RPMI8226 (cell line): Measurements from ENCODE around the gene UQCC5.
A peak's percentile ranks its signal among the peaks of the same experiment; 100 is the strongest.

Experiments
- DNase-seq: peaks from one replicate; pipeline ENCODE4 v3.0.0-alpha.2; 2015

The UQCC5 gene, protein sequence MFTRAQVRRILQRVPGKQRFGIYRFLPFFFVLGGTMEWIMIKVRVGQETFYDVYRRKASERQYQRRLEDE

DNA sequence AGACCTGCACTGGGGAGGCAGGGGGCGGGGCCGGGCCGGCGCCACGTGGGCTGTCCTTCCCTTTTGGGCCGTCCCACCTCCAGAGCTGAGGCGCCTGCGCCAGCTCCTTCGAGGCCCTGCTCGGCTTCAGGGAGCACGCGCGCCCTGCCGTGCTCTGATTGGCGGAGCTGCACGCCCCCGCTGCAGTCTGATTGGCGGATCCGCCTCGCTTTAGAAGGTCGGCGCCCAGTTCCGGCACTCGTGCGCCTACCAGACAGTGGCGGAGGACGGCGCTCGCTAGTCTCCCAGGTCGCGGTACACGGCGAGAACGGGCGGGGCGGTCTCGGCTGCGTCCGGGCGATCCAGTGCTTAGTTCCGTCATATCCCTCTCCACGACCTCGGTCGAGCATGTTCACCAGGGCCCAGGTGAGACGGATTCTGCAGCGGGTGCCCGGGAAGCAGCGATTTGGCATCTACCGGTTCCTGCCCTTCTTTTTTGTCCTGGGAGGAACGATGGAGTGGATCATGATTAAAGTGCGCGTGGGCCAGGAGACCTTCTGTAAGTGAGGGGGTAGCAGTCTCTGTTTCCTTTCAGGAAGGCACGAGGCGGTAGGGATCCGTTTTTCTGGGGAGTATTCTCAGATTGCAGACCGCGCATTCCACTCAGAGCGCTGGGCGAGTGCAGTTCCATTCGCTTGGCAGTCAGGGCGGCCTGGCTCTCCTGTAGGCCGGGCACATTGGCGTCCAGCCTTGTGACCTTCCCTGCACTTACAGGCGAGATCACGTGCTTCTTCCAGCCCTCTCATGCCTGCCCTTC, at the start of gene UQCC5:
Gene UQCC5 (plus strand): TSS at position 237 of the 796 bp plus-strand sequence. CDS start 151 bp downstream, at position 388.
- DNase-seq, result peak; percentile 99

DNA sequence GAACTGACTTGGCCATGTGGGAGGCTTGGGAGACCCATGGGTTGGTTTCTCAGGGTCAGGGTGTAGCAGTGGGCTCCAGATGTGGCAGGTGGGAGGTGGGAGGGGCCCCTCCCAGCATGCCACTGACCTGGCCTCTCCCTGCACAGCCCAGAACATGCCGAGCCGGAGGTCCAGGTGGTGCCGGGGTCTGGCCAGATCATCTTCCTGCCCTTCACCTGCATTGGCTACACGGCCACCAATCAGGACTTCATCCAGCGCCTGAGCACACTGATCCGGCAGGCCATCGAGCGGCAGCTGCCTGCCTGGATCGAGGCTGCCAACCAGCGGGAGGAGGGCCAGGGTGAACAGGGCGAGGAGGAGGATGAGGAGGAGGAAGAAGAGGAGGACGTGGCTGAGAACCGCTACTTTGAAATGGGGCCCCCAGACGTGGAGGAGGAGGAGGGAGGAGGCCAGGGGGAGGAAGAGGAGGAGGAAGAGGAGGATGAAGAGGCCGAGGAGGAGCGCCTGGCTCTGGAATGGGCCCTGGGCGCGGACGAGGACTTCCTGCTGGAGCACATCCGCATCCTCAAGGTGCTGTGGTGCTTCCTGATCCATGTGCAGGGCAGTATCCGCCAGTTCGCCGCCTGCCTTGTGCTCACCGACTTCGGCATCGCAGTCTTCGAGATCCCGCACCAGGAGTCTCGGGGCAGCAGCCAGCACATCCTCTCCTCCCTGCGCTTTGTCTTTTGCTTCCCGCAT, 49.2 kb upstream of the UQCC5 start:
- DNase-seq, result no peak

DNA sequence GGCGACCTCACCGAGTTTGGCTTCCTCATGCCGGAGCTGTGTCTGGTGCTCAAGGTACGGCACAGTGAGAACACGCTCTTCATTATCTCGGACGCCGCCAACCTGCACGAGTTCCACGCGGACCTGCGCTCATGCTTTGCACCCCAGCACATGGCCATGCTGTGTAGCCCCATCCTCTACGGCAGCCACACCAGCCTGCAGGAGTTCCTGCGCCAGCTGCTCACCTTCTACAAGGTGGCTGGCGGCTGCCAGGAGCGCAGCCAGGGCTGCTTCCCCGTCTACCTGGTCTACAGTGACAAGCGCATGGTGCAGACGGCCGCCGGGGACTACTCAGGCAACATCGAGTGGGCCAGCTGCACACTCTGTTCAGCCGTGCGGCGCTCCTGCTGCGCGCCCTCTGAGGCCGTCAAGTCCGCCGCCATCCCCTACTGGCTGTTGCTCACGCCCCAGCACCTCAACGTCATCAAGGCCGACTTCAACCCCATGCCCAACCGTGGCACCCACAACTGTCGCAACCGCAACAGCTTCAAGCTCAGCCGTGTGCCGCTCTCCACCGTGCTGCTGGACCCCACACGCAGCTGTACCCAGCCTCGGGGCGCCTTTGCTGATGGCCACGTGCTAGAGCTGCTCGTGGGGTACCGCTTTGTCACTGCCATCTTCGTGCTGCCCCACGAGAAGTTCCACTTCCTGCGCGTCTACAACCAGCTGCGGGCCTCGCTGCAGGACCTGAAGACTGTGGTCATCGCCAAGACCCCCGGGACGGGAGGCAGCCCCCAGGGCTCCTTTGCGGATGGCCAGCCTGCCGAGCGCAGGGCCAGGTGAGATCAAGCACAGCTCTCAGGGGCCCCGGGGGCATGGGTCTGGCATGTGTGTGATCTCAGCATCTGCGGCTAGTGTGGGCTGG, 48.4 kb upstream of the UQCC5 start:
- no peak for DNase-seq

DNA sequence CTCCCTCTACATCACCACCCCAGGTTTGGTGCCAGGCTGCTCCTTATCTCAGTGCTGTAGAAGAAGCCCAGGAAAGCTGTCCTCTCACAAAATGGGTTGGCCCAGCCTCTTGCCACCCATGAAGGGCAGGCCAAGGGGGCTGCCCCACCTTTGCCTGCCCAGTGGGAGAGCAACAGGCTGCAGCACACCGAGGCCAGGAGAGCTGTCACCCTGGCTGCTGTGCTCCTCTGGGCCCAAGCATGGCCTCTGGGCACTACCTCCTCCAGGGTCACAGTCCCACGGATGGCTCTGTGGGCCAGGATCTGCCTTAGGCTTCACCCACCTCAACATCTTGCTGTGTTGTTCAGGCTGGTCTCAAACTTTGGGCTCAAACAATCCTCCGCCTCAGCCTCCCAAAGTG, 47.7 kb upstream of the UQCC5 start:
- no peak for DNase-seq

DNA sequence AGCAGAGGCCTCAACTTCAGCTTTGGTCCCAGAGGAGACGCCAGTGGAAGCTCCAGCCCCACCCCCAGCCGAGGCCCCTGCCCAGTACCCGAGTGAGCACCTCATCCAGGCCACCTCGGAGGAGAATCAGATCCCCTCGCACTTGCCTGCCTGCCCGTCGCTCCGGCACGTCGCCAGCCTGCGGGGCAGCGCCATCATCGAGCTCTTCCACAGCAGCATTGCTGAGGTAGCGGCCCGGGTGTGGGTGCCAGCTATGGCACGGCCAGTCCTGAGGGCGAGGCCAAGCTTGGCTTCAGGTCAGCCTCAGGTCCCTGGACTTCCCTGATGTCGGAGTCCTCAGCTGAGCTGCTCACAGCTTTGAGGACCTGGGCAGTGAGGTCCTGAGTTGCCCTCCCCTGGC, 47.0 kb upstream of the UQCC5 start:
- no peak for DNase-seq

DNA sequence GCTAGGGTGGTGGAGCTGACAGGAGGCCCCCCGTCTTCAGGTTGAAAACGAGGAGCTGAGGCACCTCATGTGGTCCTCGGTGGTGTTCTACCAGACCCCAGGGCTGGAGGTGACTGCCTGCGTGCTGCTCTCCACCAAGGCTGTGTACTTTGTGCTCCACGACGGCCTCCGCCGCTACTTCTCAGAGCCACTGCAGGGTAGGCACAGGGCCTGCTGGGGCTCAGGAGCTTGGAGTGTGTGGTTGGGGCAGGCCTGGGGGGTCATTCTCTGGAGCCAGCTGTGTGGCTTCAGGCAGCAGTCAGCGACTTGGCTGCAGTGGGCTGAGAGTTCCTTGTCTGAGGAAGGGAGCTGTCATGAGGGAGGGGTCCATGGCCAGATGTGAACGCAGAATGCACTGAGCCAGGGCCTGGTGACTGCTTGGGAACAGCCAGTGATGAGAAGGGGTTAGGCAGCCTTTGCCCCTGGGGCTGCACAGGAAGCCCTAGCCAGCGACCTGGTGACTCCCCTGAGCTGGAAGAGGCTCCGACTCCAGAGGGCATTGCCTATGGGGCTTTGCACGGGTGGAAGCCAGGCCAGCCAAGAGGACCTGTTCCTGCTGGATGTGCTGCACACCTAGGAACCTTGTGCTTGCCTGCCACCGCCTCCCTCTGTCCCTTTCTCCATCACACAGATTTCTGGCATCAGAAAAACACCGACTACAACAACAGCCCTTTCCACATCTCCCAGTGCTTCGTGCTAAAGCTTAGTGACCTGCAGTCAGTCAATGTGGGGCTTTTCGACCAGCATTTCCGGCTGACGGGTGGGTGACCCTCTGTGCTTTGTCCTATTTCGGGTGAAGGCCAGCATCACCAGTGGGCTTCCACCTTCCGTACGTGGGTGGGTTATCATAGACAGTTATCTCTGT, 46.1 kb upstream of the UQCC5 start:
- no peak for DNase-seq

DNA sequence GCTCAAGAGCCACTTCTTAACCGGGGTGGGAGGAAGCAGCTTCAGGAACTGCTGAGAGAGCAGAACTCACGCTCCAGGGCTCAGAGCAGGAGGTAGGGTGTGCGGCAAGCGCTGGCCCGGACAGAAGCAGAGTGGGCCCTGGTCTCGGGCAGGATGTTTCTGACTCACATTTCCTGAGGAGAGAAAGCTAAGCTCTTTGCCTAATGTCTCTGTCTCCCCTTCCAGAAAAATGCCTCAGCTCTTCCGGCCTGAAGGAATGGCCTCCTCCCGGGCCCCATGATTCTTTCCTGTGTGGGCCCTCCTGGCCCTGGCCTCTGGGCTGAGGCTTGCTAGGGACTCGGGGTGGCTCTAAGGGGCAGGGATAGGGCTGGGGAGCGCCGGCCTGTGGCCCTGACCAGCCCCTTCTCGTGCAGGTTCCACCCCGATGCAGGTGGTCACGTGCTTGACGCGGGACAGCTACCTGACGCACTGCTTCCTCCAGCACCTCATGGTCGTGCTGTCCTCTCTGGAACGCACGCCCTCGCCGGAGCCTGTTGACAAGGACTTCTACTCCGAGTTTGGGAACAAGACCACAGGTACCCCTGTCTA, 45.4 kb upstream of the UQCC5 start:
- no peak for DNase-seq

DNA sequence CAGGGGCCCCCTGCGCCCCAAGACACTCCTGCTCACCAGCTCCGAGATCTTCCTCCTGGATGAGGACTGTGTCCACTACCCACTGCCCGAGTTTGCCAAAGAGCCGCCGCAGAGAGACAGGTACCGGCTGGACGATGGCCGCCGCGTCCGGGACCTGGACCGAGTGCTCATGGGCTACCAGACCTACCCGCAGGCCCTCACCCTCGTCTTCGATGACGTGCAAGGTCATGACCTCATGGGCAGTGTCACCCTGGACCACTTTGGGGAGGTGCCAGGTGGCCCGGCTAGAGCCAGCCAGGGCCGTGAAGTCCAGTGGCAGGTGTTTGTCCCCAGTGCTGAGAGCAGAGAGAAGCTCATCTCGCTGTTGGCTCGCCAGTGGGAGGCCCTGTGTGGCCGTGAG, 44.3 kb upstream of the UQCC5 start:
- DNase-seq, result no peak

DNA sequence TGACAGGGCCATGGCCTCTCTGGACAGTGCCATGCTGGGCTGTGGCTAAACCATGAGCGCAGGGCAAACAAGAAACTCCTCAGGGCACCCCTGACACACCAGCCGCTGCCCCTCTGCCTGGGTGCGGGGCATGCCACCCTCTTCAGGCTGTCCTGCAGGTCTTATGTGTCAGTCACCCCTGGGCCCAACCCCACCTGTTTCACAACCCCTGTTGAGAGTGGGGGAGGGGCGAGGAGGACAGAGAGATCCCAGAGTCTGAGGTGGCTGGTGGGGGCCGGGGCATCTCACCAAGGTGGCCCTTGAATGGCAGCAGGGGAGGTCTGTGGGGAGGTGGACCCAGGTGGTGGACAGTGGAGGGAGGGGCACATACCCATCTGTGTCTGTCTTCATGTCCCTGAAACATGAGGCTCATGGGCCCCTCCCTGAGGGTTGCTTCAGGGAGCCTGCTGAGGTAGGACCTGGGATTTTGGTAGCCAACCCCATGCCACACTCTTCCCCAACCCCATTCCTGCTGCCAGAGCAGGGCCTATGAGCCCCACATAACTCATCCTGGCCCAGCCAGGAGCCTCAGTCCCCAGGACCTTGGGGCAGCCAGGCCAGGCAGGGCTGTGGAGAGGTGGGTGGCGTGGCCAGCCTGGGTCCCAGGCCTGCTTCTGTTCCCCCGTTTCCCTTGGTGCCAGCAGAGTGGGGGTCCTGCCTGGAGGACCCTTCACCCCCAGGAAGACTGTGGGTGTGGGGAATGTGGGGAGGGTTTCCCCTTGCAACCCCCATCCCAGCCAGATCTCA, 43.0 kb upstream of the UQCC5 start:
- DNase-seq, result no peak

DNA sequence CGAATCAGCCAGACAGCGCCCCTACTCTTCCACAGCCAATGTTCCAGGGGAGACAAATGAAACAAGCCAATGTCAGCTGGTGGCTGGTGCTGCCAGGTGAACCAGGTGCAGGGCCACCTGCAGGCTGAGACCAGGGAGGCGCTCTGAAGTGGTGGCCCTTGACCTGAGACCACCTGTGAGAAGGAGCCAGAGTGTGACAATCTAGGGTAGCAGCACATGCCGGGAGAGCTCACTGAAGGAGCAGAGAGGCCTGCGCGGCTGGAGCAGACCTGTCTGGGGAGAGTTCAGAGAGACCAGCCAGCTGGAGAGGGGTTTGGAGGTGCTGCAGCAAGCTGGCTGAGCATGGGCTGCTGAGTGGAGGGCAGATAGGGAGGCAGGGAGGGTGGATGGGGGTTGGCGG, 42.0 kb upstream of the UQCC5 start:
- peak; percentile 37 for DNase-seq

DNA sequence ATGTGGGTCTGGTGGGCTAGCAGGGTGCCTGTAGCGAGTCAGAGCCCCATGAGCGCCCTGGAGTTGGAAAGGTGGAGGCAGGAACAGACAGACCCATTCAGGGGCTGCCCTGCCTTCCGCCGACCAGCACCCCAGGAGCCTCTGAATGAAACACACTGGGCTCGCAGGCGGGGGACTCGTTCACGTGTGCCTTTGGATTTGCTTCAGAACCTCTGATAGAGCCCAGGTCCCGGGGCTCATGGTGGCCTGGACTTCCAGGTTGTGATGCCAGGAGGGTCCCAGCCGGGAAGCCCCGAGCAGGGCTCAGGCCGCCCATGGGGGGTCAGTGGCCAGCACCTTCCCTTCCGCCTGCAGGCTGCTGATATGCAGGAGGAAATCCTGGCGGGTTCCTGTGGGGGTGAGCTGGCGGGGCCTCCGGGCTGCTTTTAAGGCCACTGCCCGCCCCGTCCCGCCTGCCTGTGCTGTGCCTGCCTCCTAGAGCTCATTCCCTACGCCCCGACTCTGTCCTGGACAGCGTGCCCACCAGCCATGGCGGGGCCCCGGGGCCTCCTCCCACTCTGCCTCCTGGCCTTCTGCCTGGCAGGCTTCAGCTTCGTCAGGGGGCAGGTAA, 41.4 kb upstream of the UQCC5 start, which contains the start of gene STAB1:
Gene STAB1 (plus strand): TSS at position 453 of the 610 bp plus-strand sequence. CDS start 76 bp downstream, at position 529.
- DNase-seq, result no peak

DNA sequence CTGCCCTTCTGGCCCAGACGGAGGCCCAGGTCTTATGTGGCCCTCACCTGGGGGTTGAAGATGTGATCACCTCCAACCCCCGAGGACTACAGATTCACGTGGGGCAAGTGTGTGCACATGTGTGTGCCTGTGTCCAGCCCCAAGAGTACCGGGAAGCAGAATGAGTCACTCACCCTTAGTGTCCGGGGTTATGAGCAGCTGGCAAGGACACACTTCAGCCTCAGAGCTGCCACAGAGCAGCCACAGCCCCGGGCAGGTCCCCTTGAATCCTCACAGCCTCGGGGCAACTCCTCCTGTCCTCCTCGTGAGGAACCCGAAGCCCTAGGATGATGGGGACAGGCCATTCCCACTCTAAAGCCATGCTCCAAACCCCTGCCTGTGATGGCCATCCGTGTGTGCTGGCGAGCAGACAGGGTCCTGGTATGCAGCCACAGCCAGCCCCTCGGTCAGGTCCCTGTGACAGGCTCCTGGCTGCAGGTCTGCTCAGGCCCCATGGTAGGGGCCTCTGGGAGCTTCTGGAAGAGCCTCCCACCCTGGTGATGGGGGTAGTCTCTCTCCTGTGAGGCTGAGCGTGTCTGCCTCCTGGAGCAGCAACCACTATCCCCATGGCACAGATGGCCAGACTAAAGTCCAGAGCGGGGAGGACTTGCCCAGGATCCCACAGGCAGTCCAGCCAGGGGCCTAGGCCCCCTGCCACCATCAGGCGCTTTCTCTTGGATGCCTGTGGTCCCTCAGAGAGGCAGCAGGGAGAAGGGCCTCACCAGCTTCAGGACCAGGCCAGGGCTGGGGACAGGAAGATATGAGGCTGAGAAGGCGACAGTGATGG, 40.4 kb upstream of the UQCC5 start:
- no peak for DNase-seq

DNA sequence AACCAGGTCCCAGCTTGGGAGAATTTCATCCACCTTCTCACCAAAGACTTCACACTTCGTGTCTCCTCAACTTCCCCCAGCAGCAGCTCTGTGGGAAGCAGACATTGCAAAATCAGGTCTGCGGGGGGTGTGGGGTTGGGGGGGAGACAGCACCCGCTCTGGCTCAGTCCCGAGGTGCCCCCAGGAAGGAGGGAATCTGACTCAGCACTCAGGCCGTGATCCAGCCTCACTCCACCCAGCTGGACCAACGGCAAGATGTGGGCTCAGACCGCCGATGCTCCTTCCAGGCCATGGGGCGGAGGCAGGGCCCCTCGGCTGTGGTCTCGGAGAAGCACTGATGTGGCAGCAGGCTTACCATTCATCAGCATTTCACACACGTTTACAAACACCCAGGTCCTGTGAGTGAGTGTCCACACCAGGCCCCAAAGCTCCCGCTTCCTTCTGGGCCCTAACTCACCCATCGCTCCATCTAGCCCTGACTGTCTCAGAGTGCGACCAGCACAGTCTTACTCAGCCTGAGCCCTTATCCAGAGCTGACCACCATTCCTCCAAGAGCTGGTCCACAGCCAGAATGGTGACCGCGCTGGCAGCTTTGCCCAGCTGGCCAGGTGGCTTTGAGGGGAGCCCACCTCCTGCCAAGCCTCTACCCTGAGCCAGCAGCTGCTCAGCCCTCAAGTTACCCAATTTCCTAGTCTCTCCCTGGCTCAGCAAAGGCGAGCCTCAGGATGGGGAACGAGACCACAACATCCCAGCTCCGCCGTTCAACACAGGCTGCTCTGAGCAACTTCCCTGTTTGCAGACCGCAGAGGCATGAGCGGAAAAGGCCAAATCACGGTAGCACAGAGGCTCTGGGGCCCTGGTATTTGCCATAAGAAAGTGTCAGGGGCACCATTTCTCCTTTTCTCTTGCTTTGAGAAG, 38.0 kb upstream of the UQCC5 start:
- DNase-seq, result no peak

DNA sequence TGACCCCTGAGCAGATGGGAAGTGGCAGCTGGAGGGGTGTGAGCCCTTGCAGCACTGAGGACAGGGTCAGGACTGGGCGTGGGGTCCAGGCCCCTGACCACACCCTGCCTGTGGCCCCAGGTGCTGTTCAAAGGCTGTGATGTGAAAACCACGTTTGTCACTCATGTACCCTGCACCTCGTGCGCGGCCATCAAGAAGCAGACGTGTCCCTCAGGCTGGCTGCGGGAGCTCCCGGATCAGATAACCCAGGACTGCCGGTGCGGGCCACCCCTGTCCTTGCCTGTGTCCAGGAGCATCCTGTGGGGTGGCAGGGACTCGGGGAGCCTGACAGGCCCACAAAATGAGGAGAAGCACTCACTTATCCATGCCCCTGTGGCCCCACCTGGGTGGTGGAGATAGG, 35.4 kb upstream of the UQCC5 start:
- DNase-seq, result no peak

DNA sequence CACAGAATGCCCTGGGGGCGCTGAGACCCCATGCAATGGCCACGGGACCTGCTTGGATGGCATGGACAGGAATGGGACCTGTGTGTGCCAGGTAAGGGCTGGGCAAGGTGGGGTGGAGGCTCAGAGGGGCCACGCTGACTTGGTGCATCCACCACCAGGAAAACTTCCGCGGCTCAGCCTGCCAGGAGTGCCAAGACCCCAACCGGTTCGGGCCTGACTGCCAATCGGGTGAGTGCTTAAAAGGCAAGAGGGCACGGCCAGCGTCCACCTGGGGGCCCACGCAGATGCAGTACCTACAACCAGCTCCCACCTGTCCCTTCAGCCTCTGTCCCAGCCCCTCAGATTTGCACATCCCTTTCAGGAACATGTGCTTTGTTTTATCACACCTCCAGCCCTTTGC, 34.4 kb upstream of the UQCC5 start:
- DNase-seq, result no peak

DNA sequence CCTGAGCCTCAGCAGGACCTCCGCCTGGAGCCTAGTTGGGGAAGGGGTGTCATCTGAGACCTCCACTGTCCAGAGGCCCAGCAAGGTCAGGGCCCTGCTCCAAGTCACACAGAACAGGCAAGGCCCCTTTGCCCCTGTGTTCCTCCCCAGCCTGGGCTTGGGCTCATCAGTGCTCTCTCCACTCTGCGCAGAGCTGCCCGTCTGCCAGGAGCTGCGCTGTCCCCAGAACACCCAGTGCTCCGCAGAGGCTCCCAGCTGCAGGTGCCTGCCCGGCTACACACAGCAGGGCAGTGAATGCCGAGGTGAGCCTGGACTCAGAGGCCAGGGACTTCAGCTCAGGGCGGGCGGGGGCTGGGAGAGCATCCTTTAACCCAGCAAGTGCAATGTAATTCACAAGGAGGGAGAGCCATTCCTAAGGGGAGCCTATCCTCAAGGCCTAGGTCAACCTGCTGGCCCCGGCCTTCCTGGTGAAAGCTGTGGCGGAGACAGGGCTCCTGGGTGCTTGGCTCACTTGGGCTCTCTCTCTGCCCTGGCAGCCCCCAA, 33.5 kb upstream of the UQCC5 start:
- no peak for DNase-seq

DNA sequence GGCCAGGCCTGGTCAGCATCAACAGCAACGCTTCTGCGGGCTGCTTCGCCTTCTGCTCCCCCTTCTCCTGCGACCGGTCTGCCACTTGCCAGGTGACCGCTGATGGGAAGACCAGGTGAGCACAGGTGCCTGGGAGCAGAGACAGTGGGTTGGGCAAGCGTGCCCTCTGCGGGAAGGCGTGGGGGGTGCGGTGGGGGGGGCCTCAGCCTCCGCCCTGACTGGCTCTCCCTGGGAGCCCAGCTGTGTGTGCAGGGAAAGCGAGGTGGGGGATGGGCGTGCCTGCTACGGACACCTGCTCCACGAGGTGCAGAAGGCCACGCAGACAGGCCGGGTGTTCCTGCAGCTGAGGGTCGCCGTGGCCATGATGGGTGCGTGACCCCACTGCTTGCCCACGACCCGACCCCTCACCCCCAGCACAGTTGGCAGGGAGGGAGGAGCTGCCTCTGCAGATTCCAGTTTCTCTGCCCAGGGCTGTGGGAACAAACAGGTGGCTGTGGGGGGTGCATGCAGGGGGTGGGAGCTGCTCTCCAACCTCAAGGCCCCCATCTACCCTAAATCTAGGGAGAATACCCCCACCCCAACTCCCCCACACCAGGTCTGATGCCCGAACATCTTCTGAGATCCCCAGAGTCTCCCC, 32.5 kb upstream of the UQCC5 start:
- DNase-seq, result no peak
